ENCODE measurements around the gene OXSR1.
A peak's percentile ranks its signal among the peaks of the same experiment; 100 is the strongest.

OXSR1 gene

GRCh38 chr3:38148311-38148882 is 16.9 kb upstream of the OXSR1 start:
- Histone ChIP-seq H2AFZ (ENCODE audit: low read length) (no peak overlapping the region), H3K36me3 (ENCODE audit: insufficient read depth, low read length) (no peaks in the 10 kb centered on the region), H3K79me2 (ENCODE audit: insufficient read depth, low read length) (no peaks in the 10 kb centered on the region), H3K9me2 (replicated peaks; ENCODE audit: low read depth, low read length) (no peaks in the 10 kb centered on the region), H3K27me3 (ENCODE audit: insufficient read depth, low read length, poor library complexity, severe bottlenecking) (no peaks in the 10 kb centered on the region), H3K4me1 (ENCODE audit: insufficient read depth, low read length, poor library complexity, severe bottlenecking) (peaks cover 9% of the 10 kb centered on the region), H3K4me2 (ENCODE audit: low read depth, low read length, poor library complexity, severe bottlenecking) (no peak overlapping the region), H3K9ac (ENCODE audit: low read depth, low read length, poor library complexity, severe bottlenecking) (no peak overlapping the region), H4K20me1 (ENCODE audit: insufficient read depth, low read length, poor library complexity, severe bottlenecking) (no peaks in the 10 kb centered on the region), H3F3A (ENCODE audit: low read depth) (no peaks in the 10 kb centered on the region), H3K9me3 (ENCODE audit: insufficient read depth, low read depth, low read length) (peaks cover 12% of the 10 kb centered on the region; the same call in 1 of the 2 replicates), H3K4me3 (ENCODE audit: low read length, poor library complexity, severe bottlenecking) (no peak overlapping the region)
- TF ChIP-seq CTCF (conservative IDR thresholded peaks at IDR 0.05; ENCODE audit: low read length) (no peak), EZH2phosphoT487 (IDR thresholded peaks at IDR 0.05; ENCODE audit: borderline replicate concordance) (no peak)

GRCh38 chr3:38149708-38150107 is 15.6 kb upstream of the OXSR1 start:
- peaks cover 9% of the 10 kb centered on the region for H3K4me1 ChIP-seq (ENCODE audit: insufficient read depth, low read length, poor library complexity, severe bottlenecking)
- H3K9ac ChIP-seq (ENCODE audit: low read depth, low read length, poor library complexity, severe bottlenecking) = no peak overlapping the region
- H3K9me2 ChIP-seq (replicated peaks; ENCODE audit: low read depth, low read length) = no peaks in the 10 kb centered on the region
- no peak overlapping the region for H3K4me3 ChIP-seq (ENCODE audit: low read length, poor library complexity, severe bottlenecking)
- H3F3A ChIP-seq (ENCODE audit: low read depth) = no peaks in the 10 kb centered on the region
- no peaks in the 10 kb centered on the region for H3K27me3 ChIP-seq (ENCODE audit: insufficient read depth, low read length, poor library complexity, severe bottlenecking)
- H3K36me3 ChIP-seq (ENCODE audit: insufficient read depth, low read length) = no peaks in the 10 kb centered on the region
- H3K9me3 ChIP-seq (ENCODE audit: insufficient read depth, low read depth, low read length) = peaks cover 12% of the 10 kb centered on the region; the same call in 1 of the 2 replicates
- no peak for TF ChIP-seq EZH2phosphoT487 (IDR thresholded peaks at IDR 0.05; ENCODE audit: borderline replicate concordance)
- no peak overlapping the region for H3K4me2 ChIP-seq (ENCODE audit: low read depth, low read length, poor library complexity, severe bottlenecking)
- no peaks in the 10 kb centered on the region for H3K79me2 ChIP-seq (ENCODE audit: insufficient read depth, low read length)
- H2AFZ ChIP-seq (ENCODE audit: low read length) = no peak overlapping the region
- no peaks in the 10 kb centered on the region for H4K20me1 ChIP-seq (ENCODE audit: insufficient read depth, low read length, poor library complexity, severe bottlenecking)

- no peak overlapping the region for H3K4me3 ChIP-seq (ENCODE audit: low read length, poor library complexity, severe bottlenecking)
- TF ChIP-seq CTCF (conservative IDR thresholded peaks at IDR 0.05; ENCODE audit: low read length) = peak; percentile 55
- TF ChIP-seq EZH2phosphoT487 (IDR thresholded peaks at IDR 0.05; ENCODE audit: borderline replicate concordance) = no peak
- H3K9ac ChIP-seq (ENCODE audit: low read depth, low read length, poor library complexity, severe bottlenecking) = no peak overlapping the region
- peaks cover 9% of the 10 kb centered on the region for H3K4me1 ChIP-seq (ENCODE audit: insufficient read depth, low read length, poor library complexity, severe bottlenecking)
- no peak overlapping the region for H2AFZ ChIP-seq (ENCODE audit: low read length)
- no peaks in the 10 kb centered on the region for H3K79me2 ChIP-seq (ENCODE audit: insufficient read depth, low read length)
- H4K20me1 ChIP-seq (ENCODE audit: insufficient read depth, low read length, poor library complexity, severe bottlenecking) = no peaks in the 10 kb centered on the region
- no peaks in the 10 kb centered on the region for H3F3A ChIP-seq (ENCODE audit: low read depth)
- no peak overlapping the region for H3K4me2 ChIP-seq (ENCODE audit: low read depth, low read length, poor library complexity, severe bottlenecking)
- H3K9me3 ChIP-seq (ENCODE audit: insufficient read depth, low read depth, low read length) = peaks cover 10% of the 10 kb centered on the region; the same call in 1 of the 2 replicates
- H3K9me2 ChIP-seq (replicated peaks; ENCODE audit: low read depth, low read length) = no peaks in the 10 kb centered on the region
- no peaks in the 10 kb centered on the region for H3K36me3 ChIP-seq (ENCODE audit: insufficient read depth, low read length)
- H3K27me3 ChIP-seq (ENCODE audit: insufficient read depth, low read length, poor library complexity, severe bottlenecking) = no peaks in the 10 kb centered on the region
Measured at GRCh38 chr3:38150780-38151528, 14.4 kb upstream of the OXSR1 start.

Measured in Loucy (cell line).